GM12874 (cell line): ENCODE data around the gene CHL1.

Experiments used
- TF ChIP-seq, protein P1 (sequence below): IDR thresholded peaks from 2 replicates; pipeline ENCODE4 v1.5.1; 2011; ENCODE audit warnings: low read depth, mild to moderate bottlenecking, control low read depth, low read length, moderate library complexity; ENCODE audit not compliant: insufficient read depth

Gene CHL1

DNA sequence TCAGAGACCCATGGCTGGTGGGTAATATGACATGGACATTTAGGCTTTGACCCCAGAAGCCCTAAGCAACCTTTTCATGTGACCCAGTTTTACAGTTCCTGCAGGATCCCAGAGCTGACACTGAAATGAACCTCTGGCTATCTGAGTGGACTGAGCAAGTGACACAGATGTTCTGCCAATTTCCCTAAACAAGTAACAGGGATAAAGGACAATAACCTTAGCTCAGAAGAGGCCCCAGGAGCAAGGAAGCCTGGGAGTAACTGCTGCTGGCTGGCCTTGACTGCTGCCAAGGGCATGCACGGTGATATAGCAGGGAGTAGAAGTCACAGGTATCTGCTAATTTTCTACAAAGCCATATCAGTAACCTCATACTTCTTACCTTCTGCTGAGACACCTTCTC lies 177.9 kb downstream of the CHL1 start:
- TF ChIP-seq, protein P1, sequence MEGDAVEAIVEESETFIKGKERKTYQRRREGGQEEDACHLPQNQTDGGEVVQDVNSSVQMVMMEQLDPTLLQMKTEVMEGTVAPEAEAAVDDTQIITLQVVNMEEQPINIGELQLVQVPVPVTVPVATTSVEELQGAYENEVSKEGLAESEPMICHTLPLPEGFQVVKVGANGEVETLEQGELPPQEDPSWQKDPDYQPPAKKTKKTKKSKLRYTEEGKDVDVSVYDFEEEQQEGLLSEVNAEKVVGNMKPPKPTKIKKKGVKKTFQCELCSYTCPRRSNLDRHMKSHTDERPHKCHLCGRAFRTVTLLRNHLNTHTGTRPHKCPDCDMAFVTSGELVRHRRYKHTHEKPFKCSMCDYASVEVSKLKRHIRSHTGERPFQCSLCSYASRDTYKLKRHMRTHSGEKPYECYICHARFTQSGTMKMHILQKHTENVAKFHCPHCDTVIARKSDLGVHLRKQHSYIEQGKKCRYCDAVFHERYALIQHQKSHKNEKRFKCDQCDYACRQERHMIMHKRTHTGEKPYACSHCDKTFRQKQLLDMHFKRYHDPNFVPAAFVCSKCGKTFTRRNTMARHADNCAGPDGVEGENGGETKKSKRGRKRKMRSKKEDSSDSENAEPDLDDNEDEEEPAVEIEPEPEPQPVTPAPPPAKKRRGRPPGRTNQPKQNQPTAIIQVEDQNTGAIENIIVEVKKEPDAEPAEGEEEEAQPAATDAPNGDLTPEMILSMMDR, result no peak

DNA sequence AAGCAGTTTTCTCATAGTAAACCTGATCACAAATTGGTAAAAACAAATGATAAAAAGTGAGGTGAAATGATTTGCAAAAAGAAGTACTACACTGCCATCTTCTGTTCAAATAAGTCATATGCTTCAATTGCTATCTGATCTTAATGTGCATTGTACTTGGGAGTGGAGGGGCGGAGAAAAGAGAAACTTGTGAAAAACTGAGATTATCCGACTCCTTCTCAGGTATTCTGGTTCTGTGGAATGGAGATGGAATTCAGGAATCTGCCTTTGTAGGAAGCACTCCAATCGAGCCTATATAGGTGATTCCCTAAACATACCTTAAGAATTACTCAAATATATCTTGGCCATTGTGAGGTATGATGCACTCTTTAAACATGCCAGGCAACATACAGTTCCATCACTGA lies 180.6 kb downstream of the CHL1 start:
- TF ChIP-seq, protein P1, result 0 out of 2 replicates have a peak, but pooled peaks have one; percentile 14

DNA sequence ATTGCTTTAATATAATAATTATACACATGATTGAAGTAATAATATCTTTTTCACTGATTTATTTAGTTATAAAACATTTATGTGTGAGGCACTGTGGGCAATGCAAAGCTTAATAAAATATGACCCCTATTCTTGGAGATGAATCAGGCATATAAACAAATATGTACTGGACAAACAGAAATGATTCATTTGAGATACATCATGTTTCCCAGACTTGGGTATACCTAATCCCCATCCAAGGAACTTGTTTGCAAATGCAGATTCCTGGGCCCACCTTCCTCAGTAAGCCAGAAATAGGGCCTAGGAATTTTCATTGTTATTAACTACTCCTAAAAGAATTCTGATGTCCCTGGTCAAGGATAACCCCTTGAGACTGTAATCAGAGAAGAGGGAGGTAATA lies 184.2 kb downstream of the CHL1 start:
- TF ChIP-seq, protein P1, result no peak

DNA sequence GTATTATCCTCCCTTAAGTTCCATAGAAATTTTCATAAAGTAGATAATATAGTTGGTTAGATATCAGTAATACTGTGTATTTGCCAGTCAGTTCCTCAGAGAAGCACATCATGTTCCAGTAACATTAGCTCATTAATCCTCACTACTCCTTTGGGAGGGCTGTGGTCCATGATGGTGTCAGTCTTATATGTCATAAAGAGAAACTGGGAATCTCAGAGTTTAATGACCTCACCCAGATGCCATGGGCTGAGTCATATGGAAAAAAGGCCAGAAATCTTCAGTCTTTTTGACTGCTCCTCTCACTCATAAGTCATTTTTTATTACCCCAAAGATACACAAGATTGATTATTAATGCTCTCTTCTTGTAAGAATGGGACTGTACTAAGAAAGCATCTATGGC lies 188.6 kb downstream of the CHL1 start:
- TF ChIP-seq, protein P1, result no peak

DNA sequence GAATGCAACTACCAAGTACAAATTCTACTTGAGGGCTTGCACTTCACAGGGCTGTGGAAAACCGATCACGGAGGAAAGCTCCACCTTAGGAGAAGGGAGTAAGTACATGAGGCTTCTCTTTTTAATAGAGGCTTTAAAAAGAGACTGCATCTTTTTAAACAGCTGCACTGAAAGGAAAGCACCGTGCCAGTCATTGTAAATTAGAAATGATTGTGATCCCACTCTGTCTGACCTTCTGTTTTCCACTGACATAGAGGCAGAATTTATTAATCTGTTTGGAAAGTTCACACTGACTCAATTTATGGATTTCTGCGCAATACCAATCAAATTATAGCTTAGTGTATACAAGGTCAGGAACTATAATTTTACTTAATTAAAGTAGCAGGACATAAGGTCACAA lies 198.2 kb downstream of the CHL1 start:
- TF ChIP-seq, protein P1, result no peak

DNA sequence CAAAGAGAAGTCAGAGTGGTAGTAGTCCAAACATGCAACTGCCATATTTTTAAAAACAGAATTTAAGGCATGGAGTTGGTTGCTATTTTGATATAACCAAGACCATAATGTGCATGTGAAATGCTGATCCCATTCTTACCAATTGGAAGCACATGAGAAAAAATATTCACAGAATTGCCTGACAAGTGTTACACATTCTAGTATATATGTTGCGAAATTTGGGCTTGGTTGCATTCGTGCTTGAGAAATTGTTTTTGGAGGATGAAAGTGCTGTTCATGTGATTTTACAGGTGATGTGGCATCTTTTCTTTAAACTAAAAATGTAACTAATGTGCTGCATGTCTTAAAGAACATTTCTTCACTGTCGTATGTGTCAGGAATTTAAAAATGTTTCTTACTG lies 199.7 kb downstream of the CHL1 start:
- TF ChIP-seq, protein P1, result no peak

DNA sequence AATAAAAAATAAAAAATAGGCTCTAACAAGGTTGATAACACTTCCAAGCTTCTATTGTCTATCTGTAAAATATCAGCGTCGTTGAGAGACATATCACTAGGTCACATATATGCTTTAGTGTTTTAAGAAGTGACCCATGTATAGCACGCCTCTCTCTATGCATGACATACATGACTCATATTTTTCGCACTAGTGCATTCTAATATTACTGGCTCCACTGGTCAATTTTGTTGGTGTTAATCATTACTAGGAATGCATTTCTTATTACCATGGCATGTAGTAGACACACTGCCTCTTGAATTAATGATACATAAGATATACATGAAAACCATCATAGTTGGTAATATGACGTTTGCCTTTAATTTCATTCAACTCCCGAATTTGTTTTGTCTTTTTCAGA lies 203.1 kb downstream of the CHL1 start:
- TF ChIP-seq, protein P1, result no peak

DNA sequence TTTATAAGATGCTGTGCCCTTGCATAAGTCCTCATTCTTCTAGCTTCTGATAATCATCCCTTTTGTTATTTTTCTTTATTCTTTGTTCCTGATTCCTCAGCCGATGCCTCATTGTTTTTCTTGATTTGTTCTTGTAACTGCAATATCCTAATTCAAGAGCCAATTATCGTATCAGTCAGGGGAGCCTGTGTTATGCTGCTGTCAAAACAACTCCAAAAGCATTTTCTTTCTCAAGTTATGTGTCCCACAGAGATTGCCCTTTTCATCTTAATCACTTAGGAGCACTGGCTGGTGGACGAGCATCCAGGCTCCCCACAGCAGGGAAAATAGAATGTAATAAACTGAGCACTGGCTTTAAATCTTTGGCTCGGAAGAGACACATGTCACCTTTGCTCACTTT lies 207.3 kb downstream of the CHL1 start:
- TF ChIP-seq, protein P1, result no peak
